CD4-positive, CD25-positive, alpha-beta regulatory T cell (primary cell): ENCODE data around the gene CMIP. TPM values are rescaled to one million over a fixed set of nuclear protein-coding genes. Genes with fewer than 3 reads are reported as not detected.

ENCODE experiments used
- ATAC-seq, 2 donors: fragments of 150-1000 bp; cut with Tn5 transposase; one replicate each; pipeline ENCODE4 v1.10.0; 2021; ENCODE audit warnings: low read depth in 2 of 2, moderate number of reproducible peaks in 2 of 2, moderate library complexity in 1 of 2
- DNase-seq, 3 donors: peaks; one replicate each; pipeline versions ENCODE4 v3.0.0 to v3.0.0-alpha.2; 2012 to 2022; ENCODE audit warnings: mixed read lengths in 1 of 3
- H3K27ac ChIP-seq: one replicate; pipeline ENCODE4 v1.7.0; 2013; ENCODE audit warnings: mild to moderate bottlenecking, low read length; ENCODE audit not compliant: insufficient read depth, poor library complexity, severe bottlenecking
- H3K27me3 ChIP-seq: one replicate; pipeline ENCODE4 v1.7.0; 2013; ENCODE audit warnings: low read length; ENCODE audit not compliant: control insufficient read depth, insufficient read depth
- H3K36me3 ChIP-seq: one replicate; pipeline ENCODE4 v1.7.0; 2013; ENCODE audit warnings: mild to moderate bottlenecking, low read length, moderate library complexity; ENCODE audit not compliant: control insufficient read depth, insufficient read depth
- H3K4me1 ChIP-seq: 2 replicates; pipeline ENCODE4 v1.7.0; 2013; ENCODE audit warnings: mild to moderate bottlenecking, low read length; ENCODE audit not compliant: insufficient read depth, control insufficient read depth, poor library complexity, severe bottlenecking
- H3K4me3 ChIP-seq: one replicate; pipeline ENCODE4 v1.7.0; 2013; ENCODE audit warnings: low read depth, mild to moderate bottlenecking, low read length, moderate library complexity
- H3K9me3 ChIP-seq, 2 experiments: 1 replicate in 1 of 2; 2 replicates in 1 of 2; pipeline ENCODE4 v1.7.0; 2013; ENCODE audit warnings: low read length in 2 of 2, mild to moderate bottlenecking in 1 of 2, moderate library complexity in 1 of 2; ENCODE audit not compliant: control insufficient read depth in 2 of 2
- H3K27ac Mint-ChIP-seq, 3 donors: one replicate each; pipeline ENCODE4 v1.8.0; 2020 to 2022; ENCODE audit warnings: mild to moderate bottlenecking in 3 of 3, mixed read lengths in 3 of 3, moderate library complexity in 2 of 3
- H3K27me3 Mint-ChIP-seq: one replicate; pipeline ENCODE4 v1.8.0; 2022; ENCODE audit warnings: mild to moderate bottlenecking, mixed read lengths
- H3K36me3 Mint-ChIP-seq: one replicate; pipeline ENCODE4 v1.8.0; 2020; ENCODE audit warnings: mixed read lengths
- H3K4me1 Mint-ChIP-seq, 4 donors: one replicate each; pipeline ENCODE4 v1.8.0; 2020 to 2022; ENCODE audit warnings: mixed read lengths in 4 of 4, mild to moderate bottlenecking in 1 of 4
- H3K4me3 Mint-ChIP-seq, 4 donors: one replicate each; pipeline ENCODE4 v1.8.0; 2020 to 2022; ENCODE audit warnings: mild to moderate bottlenecking in 4 of 4, mixed read lengths in 4 of 4, moderate library complexity in 3 of 4
- H3K9me3 Mint-ChIP-seq, 7 donors: one replicate each; pipeline ENCODE4 v1.8.0; 2020 to 2022; ENCODE audit warnings: mixed read lengths in 7 of 7, mild to moderate bottlenecking in 3 of 7, moderate library complexity in 2 of 7
- polyA plus RNA-seq, 4 donors: library from polyadenylated mRNA; unstranded; fragments of 300-500 nt; fragmentation: Illumina TruSeq; gene quantifications; one replicate each; pipeline ENCODE4 v1.2.3, GENCODE V29; 2021
- total RNA-seq: library from RNA; stranded (reverse); gene quantifications from one replicate; pipeline ENCODE4 v1.2.3, GENCODE V29; 2022

Gene CMIP
- total and polyA plus RNA-seq, 5 donors from 2014 or later = 0.21 to 49.7 (median 0.94) TPM

- peaks cover 12 to 79% (median 49%) of the 10 kb centered on the region in 4 donors for H3K4me1 Mint-ChIP-seq
- no peaks in the 10 kb centered on the region for H3K9me3 ChIP-seq
- peak overlapping the region in 1 of 3 donors; percentile 53 for H3K27ac Mint-ChIP-seq
- H3K4me3 Mint-ChIP-seq = peak overlapping the region in 1 of 4 donors; percentile 23
- no peaks in the 10 kb centered on the region for H3K27me3 ChIP-seq
- H3K36me3 Mint-ChIP-seq = peaks cover 28% of the 10 kb centered on the region
- peaks cover 18% of the 10 kb centered on the region for H3K36me3 ChIP-seq
- no peak overlapping the region for H3K27ac ChIP-seq
- no peak for ATAC-seq
- H3K4me1 ChIP-seq = peaks cover 1% of the 10 kb centered on the region
- H3K9me3 Mint-ChIP-seq = no peaks in the 10 kb centered on the region
- no peak for DNase-seq
- no peak overlapping the region for H3K4me3 ChIP-seq
- H3K27me3 Mint-ChIP-seq = no peaks in the 10 kb centered on the region
Observed at GRCh38 chr16:81461766-81462165, 17.2 kb downstream of the CMIP start.

GRCh38 chr16:81462683-81463082, 18.1 kb downstream of the CMIP start:
- Mint-ChIP-seq H3K4me1 (peaks cover 12 to 80% (median 45%) of the 10 kb centered on the region in 4 donors), H3K27ac (peak overlapping the region in 1 of 3 donors; percentile 39), H3K36me3 (peaks cover 23% of the 10 kb centered on the region), H3K4me3 (peak overlapping the region in 1 of 4 donors; percentile 35), H3K27me3 (no peaks in the 10 kb centered on the region), H3K9me3 (no peaks in the 10 kb centered on the region)
- Histone ChIP-seq H3K4me1 (peaks cover 7% of the 10 kb centered on the region), H3K27me3 (no peaks in the 10 kb centered on the region), H3K9me3 (no peaks in the 10 kb centered on the region), H3K36me3 (peaks cover 13% of the 10 kb centered on the region), H3K4me3 (no peak overlapping the region), H3K27ac (no peak overlapping the region)
- DNase-seq (no peak), ATAC-seq (no peak)

GRCh38 chr16:81463296-81463890, 18.8 kb downstream of the CMIP start:
- ATAC-seq (no peak), DNase-seq (no peak)
- H3K4me3 Mint-ChIP-seq = no peak overlapping the region
- H3K36me3 ChIP-seq = peaks cover 12% of the 10 kb centered on the region
- H3K27ac ChIP-seq = no peak overlapping the region
- H3K36me3 Mint-ChIP-seq = peaks cover 23% of the 10 kb centered on the region
- no peaks in the 10 kb centered on the region for H3K9me3 ChIP-seq
- H3K4me1 Mint-ChIP-seq = peaks cover 12 to 84% (median 44%) of the 10 kb centered on the region in 4 donors
- no peaks in the 10 kb centered on the region for H3K27me3 ChIP-seq
- H3K4me3 ChIP-seq = no peak overlapping the region
- H3K9me3 Mint-ChIP-seq = no peaks in the 10 kb centered on the region
- peaks cover 12% of the 10 kb centered on the region for H3K4me1 ChIP-seq
- H3K27me3 Mint-ChIP-seq = no peaks in the 10 kb centered on the region
- no peak overlapping the region for H3K27ac Mint-ChIP-seq

GRCh38 chr16:81464279-81464678, 19.7 kb downstream of the CMIP start:
- no peak for ATAC-seq
- no peaks in the 10 kb centered on the region for H3K9me3 ChIP-seq
- H3K27me3 Mint-ChIP-seq = no peaks in the 10 kb centered on the region
- no peak for DNase-seq
- peaks cover 13 to 85% (median 49%) of the 10 kb centered on the region in 4 donors for H3K4me1 Mint-ChIP-seq
- peak overlapping the region in 1 of 4 donors; percentile 47 for H3K4me3 Mint-ChIP-seq
- no peaks in the 10 kb centered on the region for H3K27me3 ChIP-seq
- H3K4me3 ChIP-seq = no peak overlapping the region
- no peaks in the 10 kb centered on the region for H3K9me3 Mint-ChIP-seq
- peaks cover 21% of the 10 kb centered on the region for H3K4me1 ChIP-seq
- H3K27ac Mint-ChIP-seq = peak overlapping the region in 2 of 3 donors; percentile 50 to 85
- H3K27ac ChIP-seq = no peak overlapping the region
- peaks cover 12% of the 10 kb centered on the region for H3K36me3 ChIP-seq
- H3K36me3 Mint-ChIP-seq = peaks cover 18% of the 10 kb centered on the region

- Mint-ChIP-seq H3K36me3 (peaks cover 17% of the 10 kb centered on the region), H3K9me3 (no peaks in the 10 kb centered on the region), H3K27ac (peak overlapping the region in 1 of 3 donors; percentile 50), H3K27me3 (no peaks in the 10 kb centered on the region), H3K4me3 (no peak overlapping the region), H3K4me1 (peaks cover 23 to 88% (median 58%) of the 10 kb centered on the region in 4 donors)
- no peak overlapping the region for H3K27ac ChIP-seq
- no peaks in the 10 kb centered on the region for H3K27me3 ChIP-seq
- no peak overlapping the region for H3K4me3 ChIP-seq
- ATAC-seq = no peak
- H3K36me3 ChIP-seq = peaks cover 12% of the 10 kb centered on the region
- no peaks in the 10 kb centered on the region for H3K9me3 ChIP-seq
- peaks cover 32% of the 10 kb centered on the region for H3K4me1 ChIP-seq
- DNase-seq = no peak
Observed at GRCh38 chr16:81465375-81465943, 20.9 kb downstream of the CMIP start.

- Histone ChIP-seq H3K27me3 (no peaks in the 10 kb centered on the region), H3K4me1 (peaks cover 43% of the 10 kb centered on the region), H3K27ac (no peak overlapping the region), H3K4me3 (no peak overlapping the region), H3K36me3 (peaks cover 7% of the 10 kb centered on the region), H3K9me3 (no peaks in the 10 kb centered on the region)
- DNase-seq (no peak), ATAC-seq (no peak)
- H3K4me1 Mint-ChIP-seq = peaks cover 21 to 88% (median 57%) of the 10 kb centered on the region in 4 donors
- no peaks in the 10 kb centered on the region for H3K27me3 Mint-ChIP-seq
- H3K4me3 Mint-ChIP-seq = no peak overlapping the region
- H3K36me3 Mint-ChIP-seq = peaks cover 15% of the 10 kb centered on the region
- peak overlapping the region; percentile 30 to 77 (median 50) for H3K27ac Mint-ChIP-seq
- H3K9me3 Mint-ChIP-seq = no peaks in the 10 kb centered on the region
Observed at GRCh38 chr16:81466356-81466980, 21.9 kb downstream of the CMIP start.

- Mint-ChIP-seq H3K27me3 (no peaks in the 10 kb centered on the region), H3K4me3 (no peak overlapping the region), H3K36me3 (peaks cover 21% of the 10 kb centered on the region), H3K9me3 (no peaks in the 10 kb centered on the region), H3K27ac (peak overlapping the region in 1 of 3 donors; percentile 50), H3K4me1 (peaks cover 21 to 88% (median 58%) of the 10 kb centered on the region in 4 donors)
- Histone ChIP-seq H3K36me3 (peaks cover 7% of the 10 kb centered on the region), H3K4me1 (peaks cover 49% of the 10 kb centered on the region), H3K9me3 (no peaks in the 10 kb centered on the region), H3K4me3 (no peak overlapping the region), H3K27ac (peak overlapping the region; percentile 6), H3K27me3 (no peaks in the 10 kb centered on the region)
- ATAC-seq = no peak
- no peak for DNase-seq
Observed at GRCh38 chr16:81467072-81467471, 22.5 kb downstream of the CMIP start.
